Panc1 (cell line): ENCODE data around the gene TMEFF2. TPM values are rescaled to one million over a fixed set of nuclear protein-coding genes. Genes with fewer than 3 reads are reported as not detected.

ENCODE experiments used
- ATAC-seq: fragments of 200-7000 bp; cut with Tn5 transposase; 2 replicates; pipeline ENCODE4 v1.9.1; 2020; ENCODE audit warnings: mild to moderate bottlenecking, moderate library complexity
- BruUV-seq: library from RNA; stranded (reverse); fragments of 400-500 nt; replicated peaks from 2 replicates; lab custom pipeline; 2021; lab: Mats Ljungman, UMichigan
- CTCF ChIA-PET: fragments of 300-600 bp; sonication (Branson Sonifier 250); formaldehyde crosslinking; loops from one replicate; lab custom pipeline; 2022; ENCODE audit warnings: antibody characterized with exemption; lab: Charles Lee
- POLR2A ChIA-PET: fragments of 300-600 bp; sonication (Branson Sonifier 250); formaldehyde crosslinking; loops from one replicate; lab custom pipeline; 2022; ENCODE audit warnings: antibody characterized with exemption; lab: Charles Lee
- DNase-seq: peaks from one replicate; pipeline ENCODE4 v3.0.0-alpha.2; 2010; ENCODE audit warnings: low read depth, low spot score
- H3K27ac ChIP-seq: 2 replicates; pipeline ENCODE4 v1.5.1; 2011; ENCODE audit warnings: mild to moderate bottlenecking, low read length, inconsistent platforms
- H3K27me3 ChIP-seq: fragments of 200-500 bp; sonication (Bioruptor generic); 2 replicates; pipeline ENCODE4 v1.6.0; 2014; ENCODE audit warnings: low read length, inconsistent platforms; ENCODE audit not compliant: control insufficient read depth, insufficient read depth
- H3K36me3 ChIP-seq: fragments of 200-500 bp; sonication (Bioruptor generic); 2 replicates; pipeline ENCODE4 v1.5.1; 2014; ENCODE audit warnings: inconsistent platforms, mild to moderate bottlenecking, low read length, moderate library complexity; ENCODE audit not compliant: control insufficient read depth, insufficient read depth
- H3K4me1 ChIP-seq: 2 replicates; pipeline ENCODE4 v1.5.1; 2011; ENCODE audit warnings: inconsistent platforms, mild to moderate bottlenecking, low read length, moderate library complexity; ENCODE audit not compliant: control insufficient read depth, insufficient read depth
- H3K4me3 ChIP-seq, 2 experiments: 2 replicates each; pipeline ENCODE4 v1.5.1; 2011 to 2012; ENCODE audit warnings: low read depth in 2 of 2, low read length in 2 of 2, mild to moderate bottlenecking in 2 of 2, inconsistent platforms in 1 of 2, moderate library complexity in 1 of 2
- H3K9me3 ChIP-seq: fragments of 200-500 bp; sonication (Bioruptor generic); 2 replicates; pipeline ENCODE4 v1.5.1; 2014; ENCODE audit warnings: low read depth, mild to moderate bottlenecking, inconsistent platforms, low read length, moderate library complexity; ENCODE audit not compliant: control insufficient read depth, insufficient read depth
- CTCF ChIP-seq: fragments of 450-650 bp; IDR thresholded peaks from 2 replicates; pipeline ENCODE4 v1.5.1; 2017; ENCODE audit warnings: mild to moderate bottlenecking
- POLR2AphosphoS5 ChIP-seq: IDR thresholded peaks from 2 replicates; pipeline ENCODE4 v1.6.1; 2012; ENCODE audit warnings: mild to moderate bottlenecking, low read depth, low read length, moderate library complexity
- REST ChIP-seq, 2 experiments: IDR thresholded peaks; 2 replicates each; pipeline ENCODE4 v1.6.1; 2011 to 2012; ENCODE audit warnings: low read depth in 2 of 2, control low read depth in 1 of 2, low read length in 1 of 2, mild to moderate bottlenecking in 1 of 2, moderate library complexity in 1 of 2; ENCODE audit not compliant: insufficient read depth in 1 of 2
- SIN3A ChIP-seq: IDR thresholded peaks from 2 replicates; pipeline ENCODE4 v1.6.1; 2012; ENCODE audit warnings: low read depth, mild to moderate bottlenecking, low read length, moderate library complexity, borderline replicate concordance; ENCODE audit not compliant: insufficient read depth
- TCF7L2 ChIP-seq: IDR thresholded peaks from 2 replicates; pipeline ENCODE4 v1.6.1; 2011; ENCODE audit warnings: mild to moderate bottlenecking, low read depth, low read length, inconsistent platforms
- in situ Hi-C: cut with HindIII; loops from 2 replicates; pipeline ENCODE4 v1.10.0; 2016; ENCODE audit warnings: low sequenced_read_pairs, low pct_unique_long_range_greater_than_20kb
- intact Hi-C: fragments of 100-400 bp; cut with micrococcal nuclease; formaldehyde crosslinking; loops from one replicate; pipeline ENCODE4 v1.10.0; 2022; ENCODE audit not compliant: unreplicated experiment
- total RNA-seq: library from RNA; stranded (reverse); gene quantifications from one replicate; pipeline ENCODE4 v1.2.1, GENCODE V29; 2021; ENCODE audit not compliant: unreplicated experiment

The TMEFF2 gene
- total RNA-seq, 1 experiment from 2014 or later: 1.5 TPM

GRCh38 chr2:191965733-191966132 lies 229.0 kb downstream of the TMEFF2 start:
- Histone ChIP-seq H3K36me3 (no peaks in the 10 kb centered on the region), H3K4me3 (no peak overlapping the region), H3K27ac (no peak overlapping the region), H3K27me3 (no peaks in the 10 kb centered on the region), H3K9me3 (no peaks in the 10 kb centered on the region), H3K4me1 (no peaks in the 10 kb centered on the region)
- BruUV-seq: no TSS peak
- ATAC-seq (no peak), DNase-seq (no peak)
- POLR2A ChIA-PET: no interaction called here
- CTCF ChIA-PET: no interaction called here
- intact Hi-C loops (no loop called here), in situ Hi-C loops (no loop called here)
- TF ChIP-seq CTCF (no peak), SIN3A (no peak), TCF7L2 (no peak), REST (IDR thresholded peaks at IDR 0.05; ENCODE audit: insufficient read depth in 1 of 2, low read depth in 2 of 2, low read length in 1 of 2) (no peak), POLR2AphosphoS5 (no peak)

GRCh38 chr2:191961556-191961955 lies 233.2 kb downstream of the TMEFF2 start:
- CTCF ChIA-PET: no interaction called here
- no peaks in the 10 kb centered on the region for H3K4me1 ChIP-seq

More at GRCh38 chr2:191961556-191961955, 233.2 kb downstream of the TMEFF2 start:
- no peak for ATAC-seq
- H3K36me3 ChIP-seq: no peaks in the 10 kb centered on the region; the same call in 1 of the 2 replicates
- POLR2A ChIA-PET: no interaction called here
- no peaks in the 10 kb centered on the region for H3K27me3 ChIP-seq
- intact Hi-C loops: no loop called here
- H3K4me3 ChIP-seq: no peak overlapping the region
- no TSS peak for BruUV-seq
- DNase-seq: no peak
- TF ChIP-seq REST (IDR thresholded peaks at IDR 0.05; ENCODE audit: insufficient read depth in 1 of 2, low read depth in 2 of 2, low read length in 1 of 2): no peak
- TF ChIP-seq POLR2AphosphoS5: no peak
- no peak for TF ChIP-seq SIN3A
- TF ChIP-seq TCF7L2: no peak
- TF ChIP-seq CTCF: no peak
- in situ Hi-C loops: no loop called here
- no peak overlapping the region for H3K27ac ChIP-seq
- no peaks in the 10 kb centered on the region for H3K9me3 ChIP-seq
